GM18519 (cell line): ENCODE measurements around the gene MRPL17.
"Not testable (repeated sequence)": the region's sequence is repeated elsewhere in the genome, so short reads cannot be mapped to it uniquely, and the experiment has no call there.

Experiments
- ATAC-seq: cut with Tn5 transposase; IDR thresholded peaks from one replicate; pipeline ENCODE4 v1.9.1; 2021; ENCODE audit warnings: mild to moderate bottlenecking, moderate library complexity; ENCODE audit not compliant: unreplicated experiment, low FRiP score

MRPL17 gene

DNA sequence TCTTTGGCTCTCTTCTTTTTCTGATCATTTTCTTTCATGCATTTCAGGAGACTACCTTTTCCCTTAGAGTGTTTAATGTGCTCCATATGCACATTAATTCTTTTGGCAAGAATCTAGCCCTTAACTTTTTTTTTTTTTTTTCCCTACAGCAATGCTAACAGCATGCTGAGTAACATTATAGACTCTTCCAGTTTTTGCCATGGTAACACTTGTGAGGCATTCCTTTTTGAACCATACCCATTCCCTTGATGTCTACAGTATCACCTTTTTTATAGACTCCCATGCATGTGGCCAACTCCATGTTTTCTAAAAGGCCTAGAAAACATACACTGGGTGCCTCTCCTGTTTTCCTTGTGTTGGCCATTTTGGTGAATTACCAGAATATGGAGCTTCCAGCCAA is 2.9 kb upstream of the MRPL17 start:
- no peak for ATAC-seq

- ATAC-seq = not testable (repeated sequence)
These were observed 928 bp upstream of the MRPL17 start for GRCh38 chr11:6684068-6684467.

DNA sequence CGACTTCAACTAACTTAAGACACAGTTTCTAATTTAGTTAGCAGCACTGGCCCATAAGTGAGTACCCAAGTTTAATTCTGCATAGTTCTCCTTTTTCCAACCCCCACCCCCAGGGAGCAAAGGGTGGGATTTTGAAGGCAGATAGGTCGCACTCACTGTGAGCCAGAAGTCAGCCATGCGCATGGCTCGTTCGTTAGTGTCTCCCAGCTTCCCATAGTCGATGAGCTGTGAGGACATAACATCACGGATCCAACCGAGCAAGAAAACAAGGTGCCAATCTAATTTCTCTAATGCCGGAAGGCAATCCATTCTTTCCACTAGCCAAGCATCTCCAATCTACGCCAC is 577 bp downstream of the MRPL17 start:
- ATAC-seq = no peak

DNA sequence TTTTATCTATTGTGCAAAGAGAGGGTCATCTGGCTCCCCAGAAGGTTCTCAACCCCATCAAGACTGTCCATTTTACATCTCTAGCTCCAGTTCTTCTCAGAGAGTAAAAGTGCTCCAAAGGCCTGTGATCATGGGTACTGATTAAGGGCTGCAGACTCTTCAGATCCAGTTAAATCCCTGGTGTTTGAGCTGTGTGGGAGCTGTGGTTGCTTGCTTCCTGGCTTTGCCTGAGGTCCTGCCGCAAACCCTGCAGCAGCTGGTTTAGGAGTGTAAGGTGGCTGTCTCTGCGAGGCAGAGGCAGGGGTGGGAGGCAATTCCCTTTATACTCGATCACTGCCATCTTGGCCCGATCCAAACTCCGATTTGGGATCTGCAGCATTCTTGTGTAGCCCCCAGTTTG is 1.2 kb downstream of the MRPL17 start:
- no peak for ATAC-seq

- no peak for ATAC-seq
These were observed 1.6 kb downstream of the MRPL17 start for GRCh38 chr11:6681505-6681904.

DNA sequence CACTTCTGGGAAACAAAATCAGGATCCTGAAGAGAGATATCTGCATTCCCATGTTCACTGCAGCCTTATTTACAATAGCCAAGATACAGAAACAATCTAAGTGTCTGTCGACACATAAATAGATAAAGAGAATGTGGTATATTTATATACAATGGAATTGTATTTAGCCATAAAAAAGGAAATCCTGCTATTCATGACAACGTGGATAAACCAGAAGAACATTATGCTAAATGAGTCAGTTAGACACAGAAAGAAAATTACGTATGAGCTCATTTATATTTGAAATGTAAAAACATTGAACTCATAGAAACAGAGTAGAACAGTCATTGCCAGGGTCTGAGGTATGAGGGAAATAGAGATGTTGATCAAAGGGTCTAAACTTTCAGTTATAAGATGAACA is 6.1 kb downstream of the MRPL17 start:
- no peak for ATAC-seq

DNA sequence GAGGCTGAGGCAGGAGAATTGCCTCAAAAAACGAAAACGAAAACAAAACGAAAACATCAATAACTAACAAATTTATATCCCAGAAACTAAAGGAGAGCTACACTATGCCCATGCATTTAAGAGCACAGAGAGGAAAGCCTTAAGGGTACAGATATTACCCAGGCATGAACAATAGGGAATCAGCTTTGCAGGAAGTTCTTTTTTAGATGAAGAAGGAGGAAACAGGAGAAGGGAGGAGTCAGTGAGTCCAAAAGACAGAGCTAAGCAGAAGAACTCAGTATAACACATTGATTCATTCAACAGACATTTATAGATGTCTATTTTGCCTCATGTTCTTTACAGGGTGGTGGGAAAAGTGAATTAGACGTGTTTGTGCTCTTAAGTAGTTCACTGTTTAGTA is 8.3 kb downstream of the MRPL17 start:
- no peak for ATAC-seq

GRCh38 chr11:6674219-6674597 is 8.9 kb downstream of the MRPL17 start:
- no peak for ATAC-seq

DNA sequence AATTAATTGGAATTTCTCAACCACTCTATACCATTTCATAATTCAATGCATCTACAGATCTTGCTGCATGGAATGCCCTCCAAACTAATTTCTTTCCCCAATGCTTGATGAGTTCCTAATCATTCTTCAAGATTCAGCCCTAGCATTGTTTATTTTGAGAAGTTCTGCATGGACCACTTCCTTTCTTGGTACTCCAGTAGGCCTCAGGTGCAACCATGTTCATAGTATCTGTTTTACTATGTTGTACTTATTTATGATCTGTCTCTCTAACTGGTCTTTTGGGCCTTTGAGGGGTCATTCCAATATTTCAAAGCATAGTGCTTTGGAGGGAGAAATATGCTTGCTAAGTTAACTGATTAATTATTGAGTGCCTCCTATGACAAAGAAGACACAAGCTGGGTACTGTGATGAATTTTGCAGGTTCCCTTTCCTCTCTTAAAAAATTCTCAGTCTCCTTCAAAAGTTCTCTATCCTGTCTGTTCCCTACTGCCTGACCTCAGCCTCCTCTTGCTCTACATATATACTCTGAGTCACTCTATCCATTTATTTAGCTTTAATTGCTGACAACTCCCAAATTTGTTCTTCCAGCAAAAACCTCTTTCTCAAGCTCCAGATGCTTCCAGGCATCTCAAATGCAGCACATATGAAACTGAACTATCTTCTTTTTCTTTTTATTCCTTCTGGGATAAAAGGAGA is 9.5 kb downstream of the MRPL17 start:
- ATAC-seq = no peak

DNA sequence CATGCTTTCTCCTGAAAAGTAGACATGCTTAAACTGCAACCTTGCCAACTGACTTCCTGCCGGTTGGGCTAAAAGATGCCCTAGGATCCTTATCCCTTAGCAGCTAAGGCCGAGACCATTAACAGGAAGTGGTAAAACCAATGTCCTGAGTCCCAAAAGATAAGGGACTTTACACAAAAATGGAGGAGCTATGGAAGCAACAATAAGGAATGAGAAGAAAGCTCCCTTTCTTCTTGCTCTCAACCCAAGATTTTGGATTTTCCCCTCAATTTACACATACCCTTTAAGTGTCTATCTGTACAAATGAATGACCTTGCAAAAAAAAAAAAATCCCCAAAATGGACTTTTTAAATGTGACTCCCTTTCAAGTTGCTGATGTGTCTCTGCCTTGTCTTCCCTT is 11.1 kb downstream of the MRPL17 start:
- no peak for ATAC-seq

DNA sequence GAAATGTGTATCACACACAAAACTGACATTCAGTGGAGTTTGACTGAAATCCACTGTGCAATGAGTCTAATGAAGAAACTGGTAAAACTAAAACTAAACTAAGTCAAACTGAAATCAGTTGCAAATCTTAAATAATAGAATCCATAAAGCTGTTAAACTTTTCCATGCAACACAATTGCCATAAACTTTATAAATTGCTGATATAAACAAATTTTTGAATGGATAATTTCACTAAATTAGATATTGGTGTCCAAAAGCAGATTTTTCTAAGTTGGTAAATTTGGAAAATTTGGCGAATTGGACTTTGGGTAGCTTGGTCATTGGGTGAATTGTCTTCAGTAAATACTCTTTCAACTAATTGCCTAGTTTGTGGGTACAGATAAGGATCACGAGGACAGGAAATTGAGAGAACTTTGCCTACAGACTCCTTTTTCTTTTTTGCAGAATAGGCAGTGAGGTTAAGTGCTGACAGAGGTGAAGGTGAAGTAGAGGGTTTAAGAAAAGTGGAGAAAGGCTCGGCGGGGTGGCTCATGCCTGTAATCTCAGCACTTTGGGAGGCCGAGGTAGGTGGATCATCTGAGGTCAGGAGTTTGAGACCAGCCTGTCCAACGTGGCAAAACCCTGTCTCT is 12.8 kb downstream of the MRPL17 start:
- no peak for ATAC-seq

GRCh38 chr11:6667733-6668374 is 15.3 kb downstream of the MRPL17 start:
- no peak for ATAC-seq

DNA sequence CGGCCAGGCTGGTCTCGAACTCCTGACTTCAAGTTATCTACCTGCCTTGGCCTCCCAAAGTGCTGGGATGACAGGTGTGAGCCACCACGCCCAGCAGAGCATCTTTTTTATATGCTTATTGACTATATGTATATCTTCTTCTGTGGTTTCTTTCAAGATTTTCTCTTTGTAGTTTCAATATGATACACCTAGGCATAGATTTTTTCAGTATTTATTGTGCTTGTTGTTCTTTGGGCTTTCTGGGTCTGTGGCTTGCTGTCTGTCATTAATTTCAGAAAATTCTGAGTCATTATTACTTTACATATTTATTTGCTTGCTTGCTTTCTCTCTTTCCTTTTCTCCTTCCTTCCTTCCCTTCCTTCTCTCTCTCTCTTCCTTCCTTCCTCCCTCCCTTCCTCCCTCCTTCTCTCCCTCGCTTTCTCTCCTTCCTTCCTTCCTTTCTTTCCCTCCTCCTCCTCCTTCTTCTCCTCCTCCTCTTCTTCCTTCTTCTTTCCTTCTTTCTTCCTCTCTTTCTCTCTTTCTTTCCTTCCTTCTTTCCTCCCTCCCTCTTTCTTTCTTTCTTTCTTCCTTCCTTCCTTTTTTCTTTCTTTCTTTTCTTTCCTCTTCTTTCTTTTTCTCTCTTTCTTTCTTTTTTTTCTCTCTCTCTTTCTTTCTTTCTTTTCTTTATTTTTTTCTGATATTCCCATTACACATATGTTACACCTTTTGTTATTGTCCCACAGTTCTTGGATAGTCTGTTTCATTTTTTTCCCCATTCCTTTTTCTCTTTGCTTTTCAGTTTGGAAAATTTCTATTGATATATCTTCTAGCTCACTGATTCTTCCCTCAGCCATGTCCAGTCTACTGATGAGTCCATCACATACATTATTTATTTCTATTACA is 16.6 kb downstream of the MRPL17 start:
- no peak for ATAC-seq

DNA sequence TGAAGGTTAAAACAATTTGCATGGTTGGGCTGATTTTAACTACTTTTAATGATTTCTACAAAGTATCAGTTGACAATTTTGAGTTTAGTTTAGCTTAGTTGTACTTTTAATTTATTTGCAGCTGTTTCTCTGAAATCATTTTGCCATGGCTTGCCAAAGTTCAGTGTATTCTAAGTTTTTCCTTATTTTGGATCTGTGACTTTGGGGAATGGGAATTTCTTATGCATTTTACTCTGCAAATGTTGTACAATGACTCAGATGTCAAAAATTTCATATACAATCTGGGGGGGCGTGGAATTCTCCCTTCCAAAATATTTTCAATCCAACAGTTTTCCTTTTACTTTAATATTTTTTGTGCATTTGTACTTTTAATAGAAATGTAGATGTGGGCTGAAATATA is 18.6 kb downstream of the MRPL17 start:
- ATAC-seq = no peak

DNA sequence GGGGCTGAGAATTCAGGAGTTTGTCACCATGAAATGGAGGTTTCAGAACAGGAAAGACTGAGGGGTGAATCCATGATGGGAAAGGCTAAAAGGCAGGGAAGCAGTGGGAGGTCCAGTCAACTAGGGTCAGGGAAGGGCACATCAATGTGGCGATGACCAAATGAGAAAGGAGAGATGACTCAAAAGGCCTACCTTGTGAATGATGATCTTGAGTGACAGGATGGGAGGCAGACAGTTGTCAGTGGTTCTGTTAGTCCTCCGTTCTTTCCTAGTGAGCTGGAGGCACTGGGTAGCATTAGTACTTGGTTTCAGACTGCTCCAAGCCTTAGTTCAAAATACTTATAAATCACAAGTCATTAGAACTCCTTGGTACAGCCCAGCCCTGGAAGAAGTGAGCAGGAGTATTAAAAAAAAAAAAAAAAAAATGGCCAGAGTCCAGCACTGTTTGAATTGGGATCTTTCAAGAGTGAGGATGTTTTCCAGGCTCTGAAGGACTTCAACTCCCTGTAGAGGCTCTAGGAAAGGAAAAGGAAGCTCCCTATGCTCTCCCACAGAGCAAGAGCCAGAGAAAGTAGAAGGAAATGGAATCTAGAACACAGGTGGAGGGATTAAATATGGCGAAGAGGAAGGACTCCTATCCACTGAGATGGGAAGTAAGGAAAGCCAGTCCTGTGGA is 19.2 kb downstream of the MRPL17 start:
- no peak for ATAC-seq

DNA sequence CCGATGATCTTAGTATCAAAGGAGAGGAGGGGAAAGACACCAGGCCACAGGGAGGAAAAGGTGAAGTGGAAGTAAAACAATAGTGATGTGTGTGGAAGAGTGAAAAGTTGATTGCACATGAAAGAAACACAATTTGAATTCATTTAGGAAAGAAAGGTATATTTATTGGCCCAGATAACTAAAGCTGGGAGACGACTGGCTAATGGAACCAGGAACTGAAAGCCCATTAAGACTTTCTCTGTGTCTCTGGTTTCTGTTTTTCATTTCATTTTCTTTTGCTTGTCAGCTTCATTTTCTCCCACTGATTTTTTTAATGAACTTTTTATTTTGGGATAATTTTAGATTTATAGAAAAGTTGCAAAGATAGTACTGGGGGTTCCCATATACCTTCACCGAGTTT is 22.4 kb downstream of the MRPL17 start:
- ATAC-seq = no peak

- ATAC-seq = no peak
These were observed 24.5 kb downstream of the MRPL17 start for GRCh38 chr11:6658647-6659046.

GRCh38 chr11:6657346-6657745 is 25.8 kb downstream of the MRPL17 start:
- ATAC-seq = no peak

GRCh38 chr11:6656936-6657335 is 26.2 kb downstream of the MRPL17 start:
- no peak for ATAC-seq

GRCh38 chr11:6656584-6656915 is 26.6 kb downstream of the MRPL17 start:
- no peak for ATAC-seq
